SK-N-MC (cell line): ENCODE data around the gene SH3BP5.

Experiments
- EZH2 ChIP-seq: fragments of 200-600 bp; sonication (generic); IDR thresholded peaks from one replicate; pipeline ENCODE4 v1.6.1; 2017; ENCODE audit warnings: antibody characterized with exemption
- FOXP2 ChIP-seq: optimal IDR thresholded peaks from 2 replicates; pipeline ENCODE3; 2011; ENCODE audit warnings: mild to moderate bottlenecking, moderate library complexity; ENCODE audit not compliant: insufficient read depth; ENCODE audit errors: extremely low read length, control extremely low read depth
- POLR2AphosphoS5 ChIP-seq: IDR thresholded peaks from 2 replicates; pipeline ENCODE4 v1.6.1; 2012; ENCODE audit warnings: mild to moderate bottlenecking, low read depth, low read length, borderline replicate concordance

GRCh38 chr3:15256861-15257341 is 75.5 kb downstream of the SH3BP5 start:
- TF ChIP-seq EZH2 (no peak), POLR2AphosphoS5 (no peak), FOXP2 (no peak)
